GM12892 (cell line): ENCODE measurements around the gene HECTD3.

Source experiments
- POLR2A ChIP-seq: IDR thresholded peaks from 2 replicates; pipeline ENCODE4 v1.6.1; 2011; ENCODE audit warnings: low read depth, low read length, control low read depth
- POLR2AphosphoS5 ChIP-seq: IDR thresholded peaks from 2 replicates; pipeline ENCODE4 v1.6.1; 2011; ENCODE audit warnings: low read depth, low read length, control low read depth

- TF ChIP-seq POLR2A = no peak
- TF ChIP-seq POLR2AphosphoS5 = no peak
Observed at GRCh38 chr1:45012639-45013278, 1.6 kb upstream of the HECTD3 start.
